Testis (tissue), 2 donors: ENCODE data around the gene LNPEP.

ENCODE experiments used
- POLR2A ChIP-seq: fragments of 450-650 bp; IDR thresholded peaks from one replicate; pipeline ENCODE4 v1.6.1; 2017; ENCODE audit warnings: antibody characterized with exemption, mild to moderate bottlenecking, moderate library complexity
- TF ChIP-seq, protein P1 (sequence below), 3 experiments: fragments of 450-650 bp in 2 of 3; fragments of 200-600 bp in 1 of 3; sonication (generic) in 1 of 3; IDR thresholded peaks; one replicate each; pipeline ENCODE4 v1.5.1; 2016 to 2019; ENCODE audit warnings: antibody characterized with exemption in 3 of 3, mild to moderate bottlenecking in 2 of 3, moderate library complexity in 1 of 3

DNA sequence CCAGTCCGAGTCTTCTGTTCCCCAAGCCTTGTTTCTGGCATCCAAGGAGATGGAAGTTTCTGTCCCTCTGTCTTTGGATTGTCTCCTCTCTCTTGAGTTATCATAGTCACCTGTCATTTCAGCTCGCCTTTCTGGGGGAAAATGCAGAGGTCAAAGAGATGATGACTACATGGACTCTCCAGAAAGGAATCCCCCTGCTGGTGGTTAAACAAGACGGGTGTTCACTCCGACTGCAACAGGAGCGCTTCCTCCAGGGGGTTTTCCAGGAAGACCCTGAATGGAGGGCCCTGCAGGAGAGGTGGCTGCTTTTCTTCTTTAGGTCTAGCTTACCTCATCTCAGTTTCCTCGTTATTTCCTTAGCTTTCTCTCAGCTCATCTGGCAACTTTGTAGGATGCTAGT is 34.5 kb upstream of the LNPEP start:
- TF ChIP-seq, protein P1, sequence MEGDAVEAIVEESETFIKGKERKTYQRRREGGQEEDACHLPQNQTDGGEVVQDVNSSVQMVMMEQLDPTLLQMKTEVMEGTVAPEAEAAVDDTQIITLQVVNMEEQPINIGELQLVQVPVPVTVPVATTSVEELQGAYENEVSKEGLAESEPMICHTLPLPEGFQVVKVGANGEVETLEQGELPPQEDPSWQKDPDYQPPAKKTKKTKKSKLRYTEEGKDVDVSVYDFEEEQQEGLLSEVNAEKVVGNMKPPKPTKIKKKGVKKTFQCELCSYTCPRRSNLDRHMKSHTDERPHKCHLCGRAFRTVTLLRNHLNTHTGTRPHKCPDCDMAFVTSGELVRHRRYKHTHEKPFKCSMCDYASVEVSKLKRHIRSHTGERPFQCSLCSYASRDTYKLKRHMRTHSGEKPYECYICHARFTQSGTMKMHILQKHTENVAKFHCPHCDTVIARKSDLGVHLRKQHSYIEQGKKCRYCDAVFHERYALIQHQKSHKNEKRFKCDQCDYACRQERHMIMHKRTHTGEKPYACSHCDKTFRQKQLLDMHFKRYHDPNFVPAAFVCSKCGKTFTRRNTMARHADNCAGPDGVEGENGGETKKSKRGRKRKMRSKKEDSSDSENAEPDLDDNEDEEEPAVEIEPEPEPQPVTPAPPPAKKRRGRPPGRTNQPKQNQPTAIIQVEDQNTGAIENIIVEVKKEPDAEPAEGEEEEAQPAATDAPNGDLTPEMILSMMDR (IDR thresholded peaks at IDR 0.05), result no peak
- TF ChIP-seq POLR2A, result no peak
